ENCODE data around the gene TMEM37. TPM values are rescaled to one million over a fixed set of nuclear protein-coding genes. Genes with fewer than 3 reads are reported as not detected.

The TMEM37 gene
- total and polyA plus RNA-seq, 2 donors from 2014 or later: 59.4 to 221 TPM

DNA sequence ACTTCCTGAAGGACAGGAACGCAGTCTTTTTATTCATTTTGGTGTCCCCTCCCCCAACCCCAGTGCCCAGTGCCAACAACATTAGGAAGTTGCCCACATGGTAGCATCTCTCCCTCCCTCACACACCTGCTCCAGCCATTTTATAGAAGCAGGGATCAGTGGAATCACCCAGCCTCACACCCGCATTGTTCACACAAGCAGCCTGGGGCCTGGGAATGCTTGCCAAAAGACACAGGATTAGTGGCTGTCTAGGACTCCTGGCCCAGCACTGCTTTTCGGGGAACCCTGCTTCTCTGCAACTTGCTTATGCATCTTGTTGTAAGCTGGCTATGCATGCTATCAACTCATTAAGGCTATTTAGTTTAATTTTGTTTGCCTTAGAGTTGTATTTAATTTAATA lies 17.9 kb downstream of the TMEM37 start:
- H3K36me3 ChIP-seq (ENCODE audit: control insufficient read depth in 2 of 3, insufficient read depth in 3 of 3, low read length in 3 of 3): no peaks in the 10 kb centered on the region
- DNase-seq (no peak), FAIRE-seq (no peak)
- peaks cover 0 to 9% (median 0%) of the 10 kb centered on the region in 3 donors for H3K4me1 ChIP-seq (ENCODE audit: control insufficient read depth in 2 of 3, insufficient read depth in 2 of 3, low read depth in 1 of 3, low read length in 3 of 3)
- intact Hi-C loops (cut with DNase I): no loop called here
- H3K4me3 ChIP-seq (ENCODE audit: low read length in 3 of 3): no peak overlapping the region
- H3K27ac ChIP-seq (ENCODE audit: low read depth in 2 of 2, low read length in 2 of 2): no peak overlapping the region
- no peaks in the 10 kb centered on the region for H3K9me3 ChIP-seq (ENCODE audit: control insufficient read depth in 2 of 3, insufficient read depth in 1 of 3, low read length in 3 of 3)
- H3K9ac ChIP-seq (ENCODE audit: low read length in 3 of 3): no peak overlapping the region
- H3K27me3 ChIP-seq (ENCODE audit: control insufficient read depth, insufficient read depth, low read length): no peaks in the 10 kb centered on the region
- TF ChIP-seq, protein P1, sequence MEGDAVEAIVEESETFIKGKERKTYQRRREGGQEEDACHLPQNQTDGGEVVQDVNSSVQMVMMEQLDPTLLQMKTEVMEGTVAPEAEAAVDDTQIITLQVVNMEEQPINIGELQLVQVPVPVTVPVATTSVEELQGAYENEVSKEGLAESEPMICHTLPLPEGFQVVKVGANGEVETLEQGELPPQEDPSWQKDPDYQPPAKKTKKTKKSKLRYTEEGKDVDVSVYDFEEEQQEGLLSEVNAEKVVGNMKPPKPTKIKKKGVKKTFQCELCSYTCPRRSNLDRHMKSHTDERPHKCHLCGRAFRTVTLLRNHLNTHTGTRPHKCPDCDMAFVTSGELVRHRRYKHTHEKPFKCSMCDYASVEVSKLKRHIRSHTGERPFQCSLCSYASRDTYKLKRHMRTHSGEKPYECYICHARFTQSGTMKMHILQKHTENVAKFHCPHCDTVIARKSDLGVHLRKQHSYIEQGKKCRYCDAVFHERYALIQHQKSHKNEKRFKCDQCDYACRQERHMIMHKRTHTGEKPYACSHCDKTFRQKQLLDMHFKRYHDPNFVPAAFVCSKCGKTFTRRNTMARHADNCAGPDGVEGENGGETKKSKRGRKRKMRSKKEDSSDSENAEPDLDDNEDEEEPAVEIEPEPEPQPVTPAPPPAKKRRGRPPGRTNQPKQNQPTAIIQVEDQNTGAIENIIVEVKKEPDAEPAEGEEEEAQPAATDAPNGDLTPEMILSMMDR (IDR thresholded peaks at IDR 0.05; ENCODE audit: borderline replicate concordance, extremely low read depth, insufficient read depth): no peak

DNA sequence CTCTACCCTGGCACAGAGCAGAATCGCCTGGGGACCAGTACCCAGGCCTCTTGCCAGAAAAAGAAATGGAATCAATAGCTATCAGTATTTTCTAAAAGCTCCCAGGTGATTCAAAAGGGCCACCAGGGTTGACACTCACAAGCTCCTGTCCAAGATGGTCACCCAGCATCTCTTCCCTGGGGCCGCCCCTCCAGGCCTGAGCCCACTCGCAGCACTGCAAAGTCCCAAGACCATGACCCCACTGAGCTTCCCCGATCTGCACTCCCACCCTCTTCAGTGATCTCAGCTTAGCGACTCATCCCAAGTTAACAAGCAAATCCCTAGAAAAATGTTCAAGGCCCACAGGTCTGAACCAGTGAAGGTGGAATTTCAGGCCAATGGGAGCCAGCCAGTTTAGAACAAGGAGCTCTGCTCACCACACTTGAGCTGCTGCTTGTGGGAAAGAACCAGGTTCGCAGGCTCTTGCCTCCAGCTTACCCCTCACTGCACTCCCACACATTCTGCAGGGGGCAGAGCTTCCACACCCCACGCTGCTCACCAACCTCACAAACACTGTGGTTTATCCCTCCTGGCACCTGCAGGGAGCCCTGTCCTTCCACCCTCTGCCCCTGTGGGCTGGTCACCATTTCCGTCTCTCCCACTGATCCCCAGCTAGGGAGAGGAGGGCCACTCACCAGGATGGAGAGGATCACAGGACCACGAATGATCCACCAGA lies 19.8 kb downstream of the TMEM37 start:
- Histone ChIP-seq H3K4me1 (ENCODE audit: control insufficient read depth in 2 of 3, insufficient read depth in 2 of 3, low read depth in 1 of 3, low read length in 3 of 3) (peaks cover 0 to 9% (median 0%) of the 10 kb centered on the region in 3 donors), H3K27me3 (ENCODE audit: control insufficient read depth, insufficient read depth, low read length) (no peaks in the 10 kb centered on the region), H3K27ac (ENCODE audit: low read depth in 2 of 2, low read length in 2 of 2) (no peak overlapping the region), H3K9ac (ENCODE audit: low read length in 3 of 3) (no peak overlapping the region), H3K36me3 (ENCODE audit: control insufficient read depth in 2 of 3, insufficient read depth in 3 of 3, low read length in 3 of 3) (no peaks in the 10 kb centered on the region), H3K9me3 (ENCODE audit: control insufficient read depth in 2 of 3, insufficient read depth in 1 of 3, low read length in 3 of 3) (no peaks in the 10 kb centered on the region), H3K4me3 (ENCODE audit: low read length in 3 of 3) (no peak overlapping the region)
- intact Hi-C loops (cut with DNase I): no loop called here
- TF ChIP-seq, protein P1 (IDR thresholded peaks at IDR 0.05; ENCODE audit: borderline replicate concordance, extremely low read depth, insufficient read depth): no peak
- FAIRE-seq (no peak), DNase-seq (no peak)

DNA sequence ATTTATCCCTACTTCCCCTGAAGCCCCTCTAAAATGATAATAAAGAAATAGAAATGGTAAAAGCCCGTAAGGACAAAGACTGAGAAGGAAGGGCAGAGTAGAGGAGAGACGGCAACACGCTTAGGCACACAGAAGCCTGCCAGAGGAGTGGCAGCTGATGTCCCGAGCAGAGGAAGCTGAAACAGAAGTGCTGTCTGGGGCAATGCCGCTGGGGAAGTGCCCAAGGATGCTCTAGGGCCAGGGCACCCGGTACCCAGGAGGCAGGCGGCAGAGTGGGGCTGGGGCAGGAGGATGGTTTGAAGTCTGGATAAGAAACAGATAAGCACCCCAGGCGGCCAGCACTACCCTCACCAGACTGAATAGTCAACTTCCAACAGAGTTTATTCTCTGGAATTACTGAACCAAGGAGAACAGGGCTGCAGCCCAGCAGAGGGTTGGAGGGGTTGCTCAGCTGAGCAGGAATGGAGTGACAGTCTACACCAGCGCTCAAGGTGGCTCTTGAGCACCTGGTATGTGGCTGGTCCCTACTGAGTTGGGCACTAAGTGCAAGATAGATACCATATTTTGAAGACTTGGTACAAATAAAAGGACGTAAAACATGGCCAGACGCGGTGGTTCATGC lies 22.4 kb downstream of the TMEM37 start:
- no peak overlapping the region for H3K4me3 ChIP-seq (ENCODE audit: low read length in 3 of 3)
- DNase-seq: no peak
- peaks cover 0 to 5% (median 0%) of the 10 kb centered on the region in 3 donors for H3K4me1 ChIP-seq (ENCODE audit: control insufficient read depth in 2 of 3, insufficient read depth in 2 of 3, low read depth in 1 of 3, low read length in 3 of 3)
- no peaks in the 10 kb centered on the region for H3K36me3 ChIP-seq (ENCODE audit: control insufficient read depth in 2 of 3, insufficient read depth in 3 of 3, low read length in 3 of 3)
- no peak overlapping the region for H3K9ac ChIP-seq (ENCODE audit: low read length in 3 of 3)
- no peak overlapping the region for H3K27ac ChIP-seq (ENCODE audit: low read depth in 2 of 2, low read length in 2 of 2)
- no peak for FAIRE-seq
- intact Hi-C loops (cut with DNase I): no loop called here
- no peaks in the 10 kb centered on the region for H3K27me3 ChIP-seq (ENCODE audit: control insufficient read depth, insufficient read depth, low read length)
- no peaks in the 10 kb centered on the region for H3K9me3 ChIP-seq (ENCODE audit: control insufficient read depth in 2 of 3, insufficient read depth in 1 of 3, low read length in 3 of 3)
- TF ChIP-seq, protein P1 (IDR thresholded peaks at IDR 0.05; ENCODE audit: borderline replicate concordance, extremely low read depth, insufficient read depth): no peak

All from kidney (tissue), 14 donors.